ENCODE results near the gene IFNA10. TPM values are rescaled to one million over a fixed set of nuclear protein-coding genes. Genes with fewer than 3 reads are reported as not detected.
"Not testable (repeated sequence)": the region's sequence is repeated elsewhere in the genome, so short reads cannot be mapped to it uniquely, and the experiment has no call there.

The IFNA10 gene
- total RNA-seq, 1 donor from 2014 or later, result not detected

GRCh38 chr9:21202105-21202504 lies 4.8 kb downstream of the IFNA10 start, which contains the start of gene IFNA7:
Gene IFNA7 (minus strand): TSS chr9:21202205. CDS start chr9:21202165, 40 bp downstream.
- intact Hi-C loops (cut with DNase I); DNase-seq (ENCODE audit: low spot score): not testable (repeated sequence)

GRCh38 chr9:21194867-21195776 lies 11.8 kb downstream of the IFNA10 start:
- intact Hi-C loops (cut with DNase I); DNase-seq (ENCODE audit: low spot score): not testable (repeated sequence)

GRCh38 chr9:21187487-21187886 lies 19.5 kb downstream of the IFNA10 start, which contains the start of gene IFNA4:
Gene IFNA4 (minus strand): TSS chr9:21187587. CDS start chr9:21187531, 56 bp downstream.
- DNase-seq (ENCODE audit: low spot score); intact Hi-C loops (cut with DNase I): not testable (repeated sequence)

DNA sequence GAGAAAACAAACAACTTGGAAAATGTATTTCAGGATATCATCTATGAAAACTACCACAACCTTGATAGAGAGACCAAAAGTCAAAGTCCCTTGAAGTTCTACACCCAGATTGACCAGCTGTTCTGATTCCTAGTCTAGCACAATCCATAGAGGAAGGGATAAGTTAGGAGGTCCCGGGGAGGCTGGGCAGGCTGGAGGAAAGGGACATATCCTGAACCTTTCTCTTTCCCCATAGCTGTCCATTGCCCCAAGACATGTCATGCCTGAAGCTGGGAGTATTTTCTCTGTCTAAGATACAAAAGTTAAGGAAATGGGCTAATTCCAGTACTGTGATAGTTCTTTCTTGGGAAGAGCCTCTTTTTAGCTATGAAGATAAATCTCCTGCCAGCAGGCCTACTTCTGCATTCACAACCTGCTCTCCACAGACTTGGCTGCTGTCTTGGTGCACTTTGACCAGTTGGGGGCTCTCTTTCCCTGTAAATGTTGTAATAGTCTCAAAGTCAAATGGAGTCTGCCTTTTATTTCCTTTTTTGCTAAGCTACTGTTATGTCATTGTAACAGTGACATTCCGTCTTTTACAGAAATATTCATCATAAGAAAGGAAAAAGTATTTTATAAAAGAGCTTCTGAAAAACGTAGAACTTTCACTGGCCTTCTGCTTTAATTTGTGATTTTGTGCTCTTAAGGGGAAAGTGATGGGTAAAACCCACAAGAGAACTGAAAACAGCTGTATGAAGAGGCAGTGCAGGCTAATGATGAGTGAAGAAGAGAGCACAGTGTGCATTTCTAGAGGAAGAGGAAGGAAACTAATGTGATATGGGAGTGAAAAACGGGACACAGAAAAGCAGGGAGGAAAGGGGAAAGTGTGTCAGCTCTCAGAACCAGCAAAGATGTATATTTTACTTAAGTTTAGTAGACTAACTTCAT lies 23.9 kb downstream of the IFNA10 start:
- intact Hi-C loops (cut with DNase I), result not testable (repeated sequence)

GRCh38 chr9:21174671-21175070 lies 32.3 kb downstream of the IFNA10 start:
- DNase-seq (ENCODE audit: low spot score), result no peak
- intact Hi-C loops (cut with DNase I), result no loop called here

More for the DNA sequence above, 23.9 kb downstream of the IFNA10 start:
- not testable (repeated sequence) for DNase-seq (ENCODE audit: low spot score)

DNA sequence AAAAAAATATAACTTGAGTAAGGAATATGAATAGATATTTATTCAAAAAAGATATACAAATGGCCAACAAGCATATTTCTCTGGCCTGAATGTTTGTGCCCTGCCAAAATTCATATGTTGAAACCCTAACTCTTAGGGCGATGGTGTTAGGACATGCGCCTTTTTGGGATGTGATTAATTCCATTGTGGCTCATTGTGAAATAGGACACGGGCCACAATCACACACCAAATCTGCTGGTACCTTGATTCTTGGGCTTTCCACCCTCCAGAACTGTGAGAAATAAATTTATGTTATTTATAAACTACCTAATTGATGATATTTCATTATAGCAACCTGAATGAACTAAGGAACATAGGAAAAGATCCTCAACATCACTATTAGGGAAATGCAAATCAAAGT lies 34.8 kb downstream of the IFNA10 start:
- no peak for DNase-seq (ENCODE audit: low spot score)
- intact Hi-C loops (cut with DNase I), result no loop called here

GRCh38 chr9:21171351-21171750 lies 35.6 kb downstream of the IFNA10 start:
- DNase-seq (ENCODE audit: low spot score), result no peak
- intact Hi-C loops (cut with DNase I), result no loop called here

- intact Hi-C loops (cut with DNase I); DNase-seq (ENCODE audit: low spot score): not testable (repeated sequence)
These were observed 40.4 kb downstream of the IFNA10 start, which contains the start of gene IFNA21 for GRCh38 chr9:21166560-21166959. Gene IFNA21 (minus strand): TSS chr9:21166660. CDS start chr9:21166612, 48 bp downstream.

- intact Hi-C loops (cut with DNase I), result no loop called here
These were observed 41.4 kb downstream of the IFNA10 start for GRCh38 chr9:21165516-21165915.

GRCh38 chr9:21160178-21160577 lies 46.8 kb downstream of the IFNA10 start:
- DNase-seq (ENCODE audit: low spot score), result no peak
- intact Hi-C loops (cut with DNase I), result no loop called here

More at GRCh38 chr9:21165516-21165915, 41.4 kb downstream of the IFNA10 start:
- no peak for DNase-seq (ENCODE audit: low spot score)

Other genes with a start within 250 kb of the IFNA10 start
- 0.65 TPM for gene HACD4, start 175.5 kb downstream of the IFNA10 start, total RNA-seq
- gene IFNB1, start 129.2 kb downstream of the IFNA10 start, total RNA-seq, result not detected
- gene IFNW1, start 65.3 kb downstream of the IFNA10 start, total RNA-seq, result not detected
- gene IFNA21, start 40.5 kb downstream of the IFNA10 start, total RNA-seq, result not detected
- gene IFNA4, start 19.6 kb downstream of the IFNA10 start, total RNA-seq, result not detected
- not detected for gene IFNA7, start 4.9 kb downstream of the IFNA10 start, total RNA-seq
- not detected for gene IFNA16, start 10.2 kb upstream of the IFNA10 start, total RNA-seq
- gene IFNA17, start 21.1 kb upstream of the IFNA10 start, total RNA-seq, result not detected
- not detected for gene IFNA14, start 32.9 kb upstream of the IFNA10 start, total RNA-seq
- gene IFNA5, start 98.2 kb upstream of the IFNA10 start, total RNA-seq, result not detected
- 12.5 TPM for gene KLHL9, start 128.3 kb upstream of the IFNA10 start, total RNA-seq
- gene IFNA6, start 143.7 kb upstream of the IFNA10 start, total RNA-seq, result not detected
- gene IFNA13, start 160.9 kb upstream of the IFNA10 start, total RNA-seq, result not detected
- not detected for gene IFNA2, start 178.3 kb upstream of the IFNA10 start, total RNA-seq
- gene IFNA8, start 202.0 kb upstream of the IFNA10 start, total RNA-seq, result not detected
- not detected for gene IFNA1, start 233.3 kb upstream of the IFNA10 start, total RNA-seq

All from cardiac septum (tissue), 1 donor.